Mucosa of stomach (tissue), 1 donor: ENCODE results near the gene RFNG.

ENCODE experiments used
- H3K27me3 ChIP-seq: one replicate; pipeline ENCODE4 v1.7.0; 2013; ENCODE audit warnings: mild to moderate bottlenecking, low read length; ENCODE audit not compliant: control insufficient read depth, insufficient read depth
- H3K36me3 ChIP-seq: one replicate; pipeline ENCODE4 v1.7.0; 2013; ENCODE audit warnings: low read length; ENCODE audit not compliant: control insufficient read depth, insufficient read depth
- H3K4me1 ChIP-seq: one replicate; pipeline ENCODE4 v1.7.0; 2013; ENCODE audit warnings: mild to moderate bottlenecking, low read length; ENCODE audit not compliant: control insufficient read depth, insufficient read depth
- H3K4me3 ChIP-seq: one replicate; pipeline ENCODE4 v1.7.0; 2013; ENCODE audit warnings: low read length
- H3K9ac ChIP-seq: one replicate; pipeline ENCODE4 v1.7.0; 2013; ENCODE audit warnings: mild to moderate bottlenecking, low read length, moderate library complexity
- H3K9me3 ChIP-seq: one replicate; pipeline ENCODE4 v1.7.0; 2013; ENCODE audit warnings: mild to moderate bottlenecking, low read length, moderate library complexity; ENCODE audit not compliant: control insufficient read depth
- donor health status: Pancreatic carcinoma.

RFNG gene

DNA sequence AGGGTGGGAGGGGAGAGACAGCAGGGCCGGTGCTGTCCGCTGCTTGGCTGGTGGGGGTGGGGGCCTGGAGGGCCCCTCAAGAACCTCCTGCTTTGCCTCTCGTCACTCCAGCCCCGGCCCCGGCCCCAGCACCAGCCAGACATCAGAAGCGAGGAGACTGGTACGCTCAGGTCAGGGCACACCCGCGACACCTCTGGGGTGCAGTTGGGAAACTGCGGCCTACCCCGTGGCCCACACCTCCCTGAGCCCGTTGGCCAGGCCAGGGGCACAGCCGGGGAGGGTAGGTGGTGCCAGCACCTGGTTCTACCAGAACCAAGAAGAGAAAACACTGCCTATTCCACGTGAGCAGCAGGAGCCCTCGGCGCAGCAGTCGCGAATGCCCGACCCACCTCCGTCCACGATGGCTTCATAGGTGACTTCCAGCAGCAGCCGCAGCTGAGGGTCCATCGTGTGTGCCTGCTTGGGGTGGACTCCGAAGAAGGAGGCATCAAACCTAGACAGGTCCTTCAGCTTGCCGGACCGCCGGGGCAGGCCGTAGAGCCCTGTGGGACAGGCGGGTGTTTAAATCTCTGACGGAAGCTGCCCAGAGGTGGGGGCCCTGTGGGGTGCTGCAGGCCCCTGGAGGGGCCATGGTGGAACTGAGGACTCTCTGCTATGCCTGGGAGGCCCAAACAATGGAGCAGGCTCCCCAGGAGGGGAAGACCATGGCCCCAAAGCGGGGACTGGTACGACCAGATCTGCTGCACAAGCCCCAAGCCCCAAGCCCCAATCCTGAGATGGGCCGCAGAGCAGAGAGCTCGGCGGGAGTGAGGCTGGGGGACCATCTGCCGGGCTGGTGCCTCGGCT is 43.5 kb upstream of the RFNG start:
- H3K9me3 ChIP-seq, result no peaks in the 10 kb centered on the region
- H3K36me3 ChIP-seq, result peaks cover 14% of the 10 kb centered on the region
- H3K4me3 ChIP-seq, result no peak overlapping the region
- H3K9ac ChIP-seq, result peak overlapping the region; percentile 8
- H3K27me3 ChIP-seq, result no peaks in the 10 kb centered on the region
- peaks cover 31% of the 10 kb centered on the region for H3K4me1 ChIP-seq

DNA sequence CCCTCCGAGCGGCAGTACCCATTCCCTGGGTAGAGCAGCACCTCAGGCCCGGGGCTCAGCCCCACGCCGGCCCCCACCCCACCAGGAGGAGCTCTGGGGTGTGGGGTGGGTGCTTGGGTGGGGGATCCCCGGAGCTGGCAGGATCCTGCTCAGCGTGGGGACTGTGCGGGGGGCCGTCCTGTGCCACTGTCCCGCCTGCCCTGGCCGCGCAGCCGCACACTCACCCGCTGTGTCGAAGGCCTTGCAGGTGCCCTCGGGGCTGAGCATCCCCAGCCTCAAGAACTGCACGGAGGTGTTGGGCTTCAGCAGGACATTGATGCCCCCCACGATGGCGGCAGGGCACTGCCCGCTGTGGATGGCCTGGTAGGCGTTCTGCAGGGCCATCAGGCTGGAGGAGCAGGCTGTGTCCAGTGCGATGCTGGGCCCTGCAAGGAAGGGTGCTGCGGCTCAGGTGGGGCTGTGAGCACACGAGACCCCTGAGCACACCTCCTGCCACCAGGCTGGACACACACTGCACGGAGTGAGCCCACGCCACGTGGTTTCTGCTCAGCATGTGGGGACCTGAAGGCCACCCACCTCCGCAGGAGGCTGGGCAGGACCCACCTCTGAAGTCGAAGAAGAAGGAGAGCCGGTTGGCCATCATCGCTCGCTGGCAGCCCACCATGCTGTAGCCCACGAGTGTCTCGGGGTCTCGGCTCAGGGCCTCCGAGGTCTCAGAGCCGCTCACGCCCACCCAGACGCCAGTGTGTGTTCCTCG is 41.6 kb upstream of the RFNG start:
- H3K27me3 ChIP-seq, result no peaks in the 10 kb centered on the region
- no peak overlapping the region for H3K9ac ChIP-seq
- no peak overlapping the region for H3K4me3 ChIP-seq
- H3K36me3 ChIP-seq, result peaks cover 28% of the 10 kb centered on the region
- H3K4me1 ChIP-seq, result peaks cover 17% of the 10 kb centered on the region
- H3K9me3 ChIP-seq, result no peaks in the 10 kb centered on the region

GRCh38 chr17:82092628-82092994 is 41.0 kb upstream of the RFNG start:
- H3K27me3 ChIP-seq, result no peaks in the 10 kb centered on the region
- H3K4me3 ChIP-seq, result no peak overlapping the region
- no peak overlapping the region for H3K9ac ChIP-seq
- H3K36me3 ChIP-seq, result peaks cover 33% of the 10 kb centered on the region
- H3K9me3 ChIP-seq, result no peaks in the 10 kb centered on the region
- H3K4me1 ChIP-seq, result peaks cover 17% of the 10 kb centered on the region

GRCh38 chr17:82092094-82092586 is 40.5 kb upstream of the RFNG start:
- Histone ChIP-seq H3K9me3 (no peaks in the 10 kb centered on the region), H3K9ac (no peak overlapping the region), H3K27me3 (no peaks in the 10 kb centered on the region), H3K4me1 (peaks cover 16% of the 10 kb centered on the region), H3K4me3 (no peak overlapping the region), H3K36me3 (peaks cover 37% of the 10 kb centered on the region)

GRCh38 chr17:82091264-82092066 is 39.9 kb upstream of the RFNG start:
- no peak overlapping the region for H3K9ac ChIP-seq
- H3K4me3 ChIP-seq, result no peak overlapping the region
- peaks cover 10% of the 10 kb centered on the region for H3K4me1 ChIP-seq
- no peaks in the 10 kb centered on the region for H3K27me3 ChIP-seq
- no peaks in the 10 kb centered on the region for H3K9me3 ChIP-seq
- H3K36me3 ChIP-seq, result peaks cover 37% of the 10 kb centered on the region

DNA sequence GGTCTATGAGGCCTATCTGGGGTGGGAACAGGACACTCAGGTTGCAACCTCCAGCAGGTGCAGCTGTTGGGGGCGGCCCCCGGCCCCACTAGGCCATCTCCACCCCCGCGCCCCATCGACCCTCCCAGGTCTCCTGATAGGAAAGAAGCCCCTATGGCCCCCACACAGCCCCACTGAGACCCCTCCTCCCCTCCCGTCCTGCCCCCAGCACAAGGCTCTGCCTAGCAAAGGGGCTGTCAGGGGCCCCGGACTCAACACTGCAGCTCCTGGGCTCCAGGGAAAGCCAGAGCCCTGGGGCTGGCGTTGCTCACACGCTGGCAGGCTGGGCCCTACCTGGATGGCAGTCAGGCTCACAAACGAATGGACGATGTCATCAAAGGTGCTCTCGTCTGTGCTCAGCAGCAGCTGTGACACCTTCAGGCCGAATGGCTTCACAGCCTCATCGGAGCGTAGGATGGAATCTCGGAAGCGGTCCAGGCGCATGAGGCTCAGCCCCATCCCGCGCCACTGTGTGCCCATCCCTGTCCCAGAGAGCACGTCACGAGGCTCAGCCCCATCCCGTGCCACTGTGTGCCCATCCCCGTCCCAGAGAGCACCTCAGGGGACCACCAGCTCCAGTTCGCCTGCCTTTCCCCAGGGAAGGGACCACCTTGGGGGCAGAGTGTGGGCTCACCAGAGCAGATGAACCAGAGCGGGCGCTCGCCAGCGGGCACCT is 39.1 kb upstream of the RFNG start:
- Histone ChIP-seq H3K36me3 (peaks cover 37% of the 10 kb centered on the region), H3K9ac (no peak overlapping the region), H3K27me3 (no peaks in the 10 kb centered on the region), H3K4me1 (peaks cover 2% of the 10 kb centered on the region), H3K4me3 (no peak overlapping the region), H3K9me3 (no peaks in the 10 kb centered on the region)

GRCh38 chr17:82089723-82090548 is 38.3 kb upstream of the RFNG start:
- Histone ChIP-seq H3K36me3 (peaks cover 37% of the 10 kb centered on the region), H3K9ac (no peak overlapping the region), H3K4me1 (no peaks in the 10 kb centered on the region), H3K9me3 (no peaks in the 10 kb centered on the region), H3K4me3 (no peak overlapping the region), H3K27me3 (no peaks in the 10 kb centered on the region)

DNA sequence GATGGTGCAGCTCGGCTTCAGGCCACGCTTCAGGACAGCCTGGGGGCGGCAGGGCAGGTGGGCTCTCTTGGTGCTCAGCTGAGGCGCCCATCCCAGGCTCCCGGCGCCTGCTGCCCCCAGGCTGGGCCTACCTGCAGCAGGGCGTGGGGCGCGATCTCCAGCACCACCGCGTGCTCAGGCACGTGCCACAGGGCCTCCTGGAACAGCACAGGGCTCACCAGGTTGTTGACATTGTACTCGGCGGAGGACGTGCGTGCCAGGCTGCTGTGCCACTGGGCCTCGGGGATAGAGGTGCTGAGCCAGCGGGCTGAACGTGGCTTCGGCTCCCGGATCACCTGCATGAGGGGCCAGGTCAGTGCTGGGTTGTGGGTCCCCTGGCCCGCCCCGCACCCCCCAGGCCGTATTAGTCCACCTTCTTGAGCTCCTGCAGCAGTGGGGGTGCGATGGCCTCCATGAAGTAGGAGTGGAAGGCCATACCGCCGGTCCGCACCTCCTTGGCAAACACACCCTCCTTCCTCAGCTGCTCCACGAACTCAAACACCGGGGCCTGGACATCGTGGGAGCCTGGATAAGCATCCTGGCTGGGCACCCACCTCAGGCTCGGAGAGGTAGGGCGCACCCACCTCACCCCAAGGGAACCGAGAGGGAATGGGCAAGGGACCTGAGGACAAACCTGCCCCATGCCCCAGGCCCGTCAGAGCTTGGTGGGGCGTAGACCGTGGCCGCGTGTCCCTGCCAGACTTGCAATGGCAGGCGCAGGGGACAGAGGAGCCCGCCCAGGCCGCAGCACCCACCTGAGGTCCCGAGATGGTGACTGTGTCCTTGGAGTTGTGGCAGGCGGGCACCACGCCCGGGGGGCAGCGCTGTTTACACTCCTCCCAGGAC is 37.5 kb upstream of the RFNG start:
- peaks cover 37% of the 10 kb centered on the region for H3K36me3 ChIP-seq
- H3K4me3 ChIP-seq, result no peak overlapping the region
- H3K27me3 ChIP-seq, result no peaks in the 10 kb centered on the region
- no peaks in the 10 kb centered on the region for H3K4me1 ChIP-seq
- H3K9me3 ChIP-seq, result no peaks in the 10 kb centered on the region
- no peak overlapping the region for H3K9ac ChIP-seq

DNA sequence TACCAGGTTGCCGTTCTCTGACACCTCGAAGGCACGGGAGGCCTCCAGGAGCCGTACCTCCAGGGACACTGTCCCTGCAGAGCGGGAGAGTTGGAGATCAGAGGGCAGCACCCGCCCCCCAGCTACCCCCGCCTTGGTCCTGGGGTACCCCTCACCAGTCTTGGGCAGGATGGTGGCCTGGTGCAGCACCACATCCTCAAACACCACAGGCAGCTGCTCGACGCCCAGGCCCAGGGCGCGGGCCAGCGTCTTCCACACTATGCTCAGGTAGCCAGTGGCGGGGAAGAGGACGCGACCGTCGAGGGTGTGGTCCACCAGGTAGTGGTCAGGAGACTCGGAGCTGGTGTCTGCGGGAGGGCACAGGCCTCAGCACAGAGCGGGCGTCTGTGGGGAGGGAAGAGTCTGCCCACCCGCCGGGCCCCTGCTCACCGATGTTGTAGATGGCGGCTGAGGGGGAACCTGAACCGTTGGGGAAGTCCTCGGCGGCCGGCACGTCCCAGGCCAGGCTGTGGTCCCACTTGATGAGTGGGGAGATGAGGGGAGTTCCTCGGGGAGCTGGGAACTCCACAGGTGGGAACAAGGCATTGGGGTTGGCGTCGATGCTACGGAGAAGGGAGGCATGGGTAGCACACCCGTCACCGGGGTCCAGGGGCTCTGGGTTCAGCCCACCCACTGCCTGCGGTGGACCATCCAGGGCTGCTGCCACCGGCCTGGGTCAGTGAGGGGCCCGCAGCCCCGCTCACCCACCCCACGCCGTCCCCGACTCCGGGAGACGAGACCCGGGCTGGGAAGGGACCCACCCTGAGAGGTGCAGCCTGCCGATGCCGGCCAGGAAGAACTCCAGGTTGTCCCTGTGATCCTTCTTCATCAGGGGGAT is 36.6 kb upstream of the RFNG start:
- H3K27me3 ChIP-seq, result no peaks in the 10 kb centered on the region
- H3K9ac ChIP-seq, result no peak overlapping the region

More for the DNA sequence above, 36.6 kb upstream of the RFNG start:
- H3K9me3 ChIP-seq, result no peaks in the 10 kb centered on the region
- no peaks in the 10 kb centered on the region for H3K4me1 ChIP-seq
- H3K4me3 ChIP-seq, result no peak overlapping the region
- peaks cover 35% of the 10 kb centered on the region for H3K36me3 ChIP-seq
